ENCODE results near the gene NRP1. TPM values are rescaled to one million over a fixed set of nuclear protein-coding genes. Genes with fewer than 3 reads are reported as not detected.
"Not testable (repeated sequence)": the region's sequence is repeated elsewhere in the genome, so short reads cannot be mapped to it uniquely, and the experiment has no call there.

Gene NRP1
- total and polyA plus RNA-seq, 2 donors (not counting 3 experiments of a cell fraction or from before 2014, with no cell fraction given) = 122 to 306 TPM

DNA sequence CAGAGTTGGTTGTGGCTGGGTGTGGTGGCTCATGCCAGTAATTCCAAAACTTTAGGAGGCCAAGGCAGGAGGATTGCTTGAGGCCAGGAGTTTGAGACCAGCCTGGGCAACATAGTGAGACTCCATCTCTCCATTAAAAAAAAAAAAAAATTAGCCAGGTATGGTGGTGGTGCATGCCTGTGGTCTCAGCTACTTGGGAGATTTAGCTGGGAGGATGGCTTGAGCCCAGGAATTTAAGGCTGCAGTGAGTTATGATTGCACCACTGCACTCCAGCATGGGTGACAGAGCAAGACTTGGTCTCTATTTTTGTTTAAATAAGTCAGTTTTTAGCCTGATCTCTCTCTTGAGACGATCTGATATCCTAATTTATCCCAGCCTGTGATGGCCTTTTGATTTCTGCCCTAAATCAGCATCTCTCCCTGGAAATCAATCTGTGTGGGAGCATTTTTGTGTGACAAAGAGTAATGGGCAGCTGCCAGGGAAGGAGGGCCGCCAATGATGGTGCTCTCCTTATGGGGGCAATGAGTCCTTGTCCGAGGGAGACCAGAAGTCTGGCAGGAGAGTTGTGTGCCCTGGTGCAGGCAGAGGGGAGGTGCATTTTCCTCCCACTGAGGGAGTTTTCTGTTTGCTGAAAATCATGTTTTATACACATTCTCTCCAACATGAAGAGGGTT is 111.0 kb downstream of the NRP1 start:
- Histone ChIP-seq H3K27ac (ENCODE audit: insufficient read depth, low read depth, low read length) (no peak overlapping the region), H3K4me1 (ENCODE audit: control insufficient read depth, extremely low read depth, insufficient read depth, low read length) (peaks cover 22% of the 10 kb centered on the region), H2AFZ (ENCODE audit: low read depth, low read length) (no peak overlapping the region), H3K9me3 (replicated peaks; ENCODE audit: control insufficient read depth, insufficient read depth, low read length) (no peaks in the 10 kb centered on the region), H4K20me1 (replicated peaks; ENCODE audit: control insufficient read depth, extremely low read depth, insufficient read depth, low read length) (no peaks in the 10 kb centered on the region), H3K79me2 (ENCODE audit: control insufficient read depth, insufficient read depth, low read length) (peaks cover 13% of the 10 kb centered on the region), H3K9me1 (replicated peaks; ENCODE audit: control insufficient read depth, extremely low read depth, insufficient read depth, low read length) (no peaks in the 10 kb centered on the region), H3K36me3 (ENCODE audit: control insufficient read depth in 2 of 2, extremely low read depth in 1 of 2, insufficient read depth in 2 of 2, low read length in 2 of 2) (peaks cover 31 to 59% of the 10 kb centered on the region in 2 experiments), H3K27me3 (ENCODE audit: control insufficient read depth in 2 of 2, insufficient read depth in 2 of 2, low read length in 2 of 2) (no peaks in the 10 kb centered on the region), H3K4me3 (replicated peaks in 1 of 3; ENCODE audit: insufficient read depth in 1 of 3, low read depth in 1 of 3, low read length in 3 of 3) (no peak overlapping the region), H3K4me2 (ENCODE audit: insufficient read depth, low read length) (no peak overlapping the region), H3K9ac (replicated peaks; ENCODE audit: extremely low read depth, insufficient read depth, low read length) (no peak overlapping the region)
- no TSS peak for BruUV-seq (replicated peaks)
- intact Hi-C loops (cut with micrococcal nuclease) (no loop called here), dilution Hi-C loops (cut with MboI; ENCODE audit: extremely low pct_ligation_motif_present, low sequenced_read_pairs) (no loop called here)
- ChIA-PET CTCF (no interaction called here), POLR2A (no interaction called here)
- TF ChIP-seq, protein P1, sequence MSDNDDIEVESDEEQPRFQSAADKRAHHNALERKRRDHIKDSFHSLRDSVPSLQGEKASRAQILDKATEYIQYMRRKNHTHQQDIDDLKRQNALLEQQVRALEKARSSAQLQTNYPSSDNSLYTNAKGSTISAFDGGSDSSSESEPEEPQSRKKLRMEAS (IDR thresholded peaks at IDR 0.05; ENCODE audit: insufficient read depth, insufficient read length) = no peak
- TF ChIP-seq POLR2A (IDR thresholded peaks at IDR 0.05; ENCODE audit: low read depth, low read length) (no peak), JUN (IDR thresholded peaks at IDR 0.05; ENCODE audit: borderline replicate concordance, insufficient read depth, insufficient read length, low read depth) (no peak), EZH2 (IDR thresholded peaks at IDR 0.05; ENCODE audit: borderline replicate concordance, low read depth, low read length, severe bottlenecking) (no peak), FOS (IDR thresholded peaks at IDR 0.05; ENCODE audit: borderline replicate concordance, insufficient read depth, low read length) (no peak), POLR2AphosphoS5 (IDR thresholded peaks at IDR 0.05; ENCODE audit: insufficient read depth, low read depth, low read length) (no peak), MYC (IDR thresholded peaks at IDR 0.05; ENCODE audit: low read depth, low read length) (no peak), GATA2 (IDR thresholded peaks at IDR 0.05; ENCODE audit: insufficient read depth, insufficient read length, low read depth, low read length) (no peak)
- TF ChIP-seq, protein P2, sequence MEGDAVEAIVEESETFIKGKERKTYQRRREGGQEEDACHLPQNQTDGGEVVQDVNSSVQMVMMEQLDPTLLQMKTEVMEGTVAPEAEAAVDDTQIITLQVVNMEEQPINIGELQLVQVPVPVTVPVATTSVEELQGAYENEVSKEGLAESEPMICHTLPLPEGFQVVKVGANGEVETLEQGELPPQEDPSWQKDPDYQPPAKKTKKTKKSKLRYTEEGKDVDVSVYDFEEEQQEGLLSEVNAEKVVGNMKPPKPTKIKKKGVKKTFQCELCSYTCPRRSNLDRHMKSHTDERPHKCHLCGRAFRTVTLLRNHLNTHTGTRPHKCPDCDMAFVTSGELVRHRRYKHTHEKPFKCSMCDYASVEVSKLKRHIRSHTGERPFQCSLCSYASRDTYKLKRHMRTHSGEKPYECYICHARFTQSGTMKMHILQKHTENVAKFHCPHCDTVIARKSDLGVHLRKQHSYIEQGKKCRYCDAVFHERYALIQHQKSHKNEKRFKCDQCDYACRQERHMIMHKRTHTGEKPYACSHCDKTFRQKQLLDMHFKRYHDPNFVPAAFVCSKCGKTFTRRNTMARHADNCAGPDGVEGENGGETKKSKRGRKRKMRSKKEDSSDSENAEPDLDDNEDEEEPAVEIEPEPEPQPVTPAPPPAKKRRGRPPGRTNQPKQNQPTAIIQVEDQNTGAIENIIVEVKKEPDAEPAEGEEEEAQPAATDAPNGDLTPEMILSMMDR (IDR thresholded peaks at IDR 0.05; ENCODE audit: extremely low read depth in 1 of 2, insufficient read depth in 1 of 2, low read depth in 1 of 2, low read length in 2 of 2) = no peak
- DNase-seq (ENCODE audit: low read depth, low spot score) (no peak), FAIRE-seq (no peak)

DNA sequence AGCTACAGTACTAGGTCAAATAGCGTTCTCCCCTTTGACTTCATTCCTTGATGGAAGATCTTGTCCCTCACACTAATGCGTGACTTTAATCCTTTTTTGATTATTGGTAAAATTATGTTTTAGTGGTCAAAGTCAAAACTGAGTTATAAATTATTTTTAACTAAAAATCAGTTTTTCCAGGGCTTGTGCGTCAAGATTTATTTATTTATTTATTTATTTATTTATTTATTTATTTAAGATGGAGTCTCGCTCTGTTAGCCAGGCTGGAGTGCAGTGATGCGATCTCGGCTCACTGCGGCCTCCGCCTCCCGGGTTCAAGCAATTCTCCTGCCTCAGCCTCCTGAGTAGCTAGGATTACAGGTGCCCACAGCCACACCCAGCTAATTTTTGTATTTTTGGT is 112.2 kb downstream of the NRP1 start:
- CTCF ChIA-PET; FAIRE-seq; BruUV-seq (replicated peaks): not testable (repeated sequence)

More for the DNA sequence above, 112.2 kb downstream of the NRP1 start:
- H4K20me1 ChIP-seq (replicated peaks; ENCODE audit: control insufficient read depth, extremely low read depth, insufficient read depth, low read length); H3K9ac ChIP-seq (replicated peaks; ENCODE audit: extremely low read depth, insufficient read depth, low read length); H3K9me3 ChIP-seq (replicated peaks; ENCODE audit: control insufficient read depth, insufficient read depth, low read length); dilution Hi-C loops (cut with MboI; ENCODE audit: extremely low pct_ligation_motif_present, low sequenced_read_pairs); H3K27ac ChIP-seq (ENCODE audit: insufficient read depth, low read depth, low read length); H3K9me1 ChIP-seq (replicated peaks; ENCODE audit: control insufficient read depth, extremely low read depth, insufficient read depth, low read length); H3K27me3 ChIP-seq (ENCODE audit: control insufficient read depth in 2 of 2, insufficient read depth in 2 of 2, low read length in 2 of 2); POLR2A ChIA-PET; H3K4me2 ChIP-seq (ENCODE audit: insufficient read depth, low read length); H3K79me2 ChIP-seq (ENCODE audit: control insufficient read depth, insufficient read depth, low read length); H2AFZ ChIP-seq (ENCODE audit: low read depth, low read length); DNase-seq (ENCODE audit: low read depth, low spot score); intact Hi-C loops (cut with micrococcal nuclease); H3K4me3 ChIP-seq (replicated peaks in 1 of 3; ENCODE audit: insufficient read depth in 1 of 3, low read depth in 1 of 3, low read length in 3 of 3): not testable (repeated sequence)
- Histone ChIP-seq H3K36me3 (ENCODE audit: control insufficient read depth in 2 of 2, extremely low read depth in 1 of 2, insufficient read depth in 2 of 2, low read length in 2 of 2) (peaks cover 31 to 57% of the 10 kb centered on the region in 2 experiments), H3K4me1 (ENCODE audit: control insufficient read depth, extremely low read depth, insufficient read depth, low read length) (peaks cover 22% of the 10 kb centered on the region)

Measured in endothelial cell of umbilical vein (primary cell).